Measurements from ENCODE around the gene TM4SF20.

DNA sequence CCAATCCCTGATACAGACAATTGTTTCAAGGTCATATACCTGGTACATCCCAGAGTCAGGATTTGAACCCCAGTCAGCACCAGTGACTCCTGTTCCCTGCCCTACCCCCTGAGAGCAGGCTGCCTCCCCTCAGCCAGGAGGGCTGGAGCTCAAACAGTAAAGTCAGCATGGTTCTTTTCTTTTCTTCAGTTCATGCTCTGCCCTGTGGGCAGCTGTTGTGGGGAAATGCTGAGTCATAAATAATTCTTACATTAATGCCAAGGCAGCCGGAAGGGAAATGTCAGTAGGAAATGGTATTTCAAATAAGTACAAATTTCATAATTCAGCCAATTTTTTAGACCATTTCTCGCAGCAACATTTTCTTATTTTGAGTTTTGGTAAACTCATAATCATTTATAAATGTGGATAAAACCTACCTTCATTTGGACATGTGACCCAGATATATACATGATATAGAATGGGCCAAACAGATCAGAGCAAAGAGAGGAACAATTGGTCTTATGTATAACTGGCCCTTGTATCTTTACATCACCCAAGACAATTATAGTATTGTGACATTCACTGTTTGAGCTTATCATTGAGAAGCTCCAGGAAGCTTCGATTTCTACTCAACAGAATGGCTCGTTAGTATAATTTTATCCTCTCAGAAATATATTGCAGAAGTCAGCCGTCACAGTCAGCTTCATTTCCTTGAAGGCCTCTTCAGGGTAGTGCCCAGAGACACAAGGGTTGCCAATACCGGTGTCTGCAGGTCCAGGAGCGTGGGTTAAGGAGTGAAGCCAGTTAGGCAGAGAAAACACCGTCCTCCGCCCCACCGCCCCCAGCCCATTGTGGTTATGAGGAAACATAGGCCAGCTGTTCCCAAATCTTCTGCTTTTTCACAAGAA is 36.7 kb upstream of the TM4SF20 start:
- TF ChIP-seq ATF1 (CRISPR knock-in tag; IDR thresholded peaks at IDR 0.05) (no peak), FOXK1 (CRISPR knock-in tag; IDR thresholded peaks at IDR 0.05) (no peak), TCF7 (CRISPR knock-in tag; IDR thresholded peaks at IDR 0.05; ENCODE audit: low read depth) (no peak)
- TF ChIP-seq, protein P1, sequence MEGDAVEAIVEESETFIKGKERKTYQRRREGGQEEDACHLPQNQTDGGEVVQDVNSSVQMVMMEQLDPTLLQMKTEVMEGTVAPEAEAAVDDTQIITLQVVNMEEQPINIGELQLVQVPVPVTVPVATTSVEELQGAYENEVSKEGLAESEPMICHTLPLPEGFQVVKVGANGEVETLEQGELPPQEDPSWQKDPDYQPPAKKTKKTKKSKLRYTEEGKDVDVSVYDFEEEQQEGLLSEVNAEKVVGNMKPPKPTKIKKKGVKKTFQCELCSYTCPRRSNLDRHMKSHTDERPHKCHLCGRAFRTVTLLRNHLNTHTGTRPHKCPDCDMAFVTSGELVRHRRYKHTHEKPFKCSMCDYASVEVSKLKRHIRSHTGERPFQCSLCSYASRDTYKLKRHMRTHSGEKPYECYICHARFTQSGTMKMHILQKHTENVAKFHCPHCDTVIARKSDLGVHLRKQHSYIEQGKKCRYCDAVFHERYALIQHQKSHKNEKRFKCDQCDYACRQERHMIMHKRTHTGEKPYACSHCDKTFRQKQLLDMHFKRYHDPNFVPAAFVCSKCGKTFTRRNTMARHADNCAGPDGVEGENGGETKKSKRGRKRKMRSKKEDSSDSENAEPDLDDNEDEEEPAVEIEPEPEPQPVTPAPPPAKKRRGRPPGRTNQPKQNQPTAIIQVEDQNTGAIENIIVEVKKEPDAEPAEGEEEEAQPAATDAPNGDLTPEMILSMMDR (IDR thresholded peaks at IDR 0.05): no peak

Measured in WTC11 (cell line).